ENCODE results near the gene MIOS.

GRCh38 chr7:7576344-7576743 is 9.7 kb downstream of the MIOS start:
- TF ChIP-seq RARB (CRISPR knock-in tag; IDR thresholded peaks at IDR 0.05) (no peak), JUNB (IDR thresholded peaks at IDR 0.05) (no peak), E2F6 (IDR thresholded peaks at IDR 0.05; ENCODE audit: borderline replicate concordance, low read depth) (no peak), POLR2A (IDR thresholded peaks at IDR 0.05; ENCODE audit: low read length) (no peak), POLR2AphosphoS2 (conservative IDR thresholded peaks at IDR 0.05; ENCODE audit: low read length) (no peak), BHLHE40 (IDR thresholded peaks at IDR 0.05; ENCODE audit: low read depth, low read length) (no peak), HDAC2 (IDR thresholded peaks at IDR 0.05) (no peak), RCOR1 (IDR thresholded peaks at IDR 0.05; ENCODE audit: low read depth, low read length) (no peak), MAFK (IDR thresholded peaks at IDR 0.05; ENCODE audit: partially characterized antibody) (no peak)
- TF ChIP-seq, protein P1, sequence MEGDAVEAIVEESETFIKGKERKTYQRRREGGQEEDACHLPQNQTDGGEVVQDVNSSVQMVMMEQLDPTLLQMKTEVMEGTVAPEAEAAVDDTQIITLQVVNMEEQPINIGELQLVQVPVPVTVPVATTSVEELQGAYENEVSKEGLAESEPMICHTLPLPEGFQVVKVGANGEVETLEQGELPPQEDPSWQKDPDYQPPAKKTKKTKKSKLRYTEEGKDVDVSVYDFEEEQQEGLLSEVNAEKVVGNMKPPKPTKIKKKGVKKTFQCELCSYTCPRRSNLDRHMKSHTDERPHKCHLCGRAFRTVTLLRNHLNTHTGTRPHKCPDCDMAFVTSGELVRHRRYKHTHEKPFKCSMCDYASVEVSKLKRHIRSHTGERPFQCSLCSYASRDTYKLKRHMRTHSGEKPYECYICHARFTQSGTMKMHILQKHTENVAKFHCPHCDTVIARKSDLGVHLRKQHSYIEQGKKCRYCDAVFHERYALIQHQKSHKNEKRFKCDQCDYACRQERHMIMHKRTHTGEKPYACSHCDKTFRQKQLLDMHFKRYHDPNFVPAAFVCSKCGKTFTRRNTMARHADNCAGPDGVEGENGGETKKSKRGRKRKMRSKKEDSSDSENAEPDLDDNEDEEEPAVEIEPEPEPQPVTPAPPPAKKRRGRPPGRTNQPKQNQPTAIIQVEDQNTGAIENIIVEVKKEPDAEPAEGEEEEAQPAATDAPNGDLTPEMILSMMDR (IDR thresholded peaks at IDR 0.05): no peak

Data from A549 (cell line).